ENCODE data around the gene CLBA1. TPM values are rescaled to one million over a fixed set of nuclear protein-coding genes. Genes with fewer than 3 reads are reported as not detected.

The CLBA1 gene
- total RNA-seq, 1 experiment from 2014 or later, result 24.3 TPM

DNA sequence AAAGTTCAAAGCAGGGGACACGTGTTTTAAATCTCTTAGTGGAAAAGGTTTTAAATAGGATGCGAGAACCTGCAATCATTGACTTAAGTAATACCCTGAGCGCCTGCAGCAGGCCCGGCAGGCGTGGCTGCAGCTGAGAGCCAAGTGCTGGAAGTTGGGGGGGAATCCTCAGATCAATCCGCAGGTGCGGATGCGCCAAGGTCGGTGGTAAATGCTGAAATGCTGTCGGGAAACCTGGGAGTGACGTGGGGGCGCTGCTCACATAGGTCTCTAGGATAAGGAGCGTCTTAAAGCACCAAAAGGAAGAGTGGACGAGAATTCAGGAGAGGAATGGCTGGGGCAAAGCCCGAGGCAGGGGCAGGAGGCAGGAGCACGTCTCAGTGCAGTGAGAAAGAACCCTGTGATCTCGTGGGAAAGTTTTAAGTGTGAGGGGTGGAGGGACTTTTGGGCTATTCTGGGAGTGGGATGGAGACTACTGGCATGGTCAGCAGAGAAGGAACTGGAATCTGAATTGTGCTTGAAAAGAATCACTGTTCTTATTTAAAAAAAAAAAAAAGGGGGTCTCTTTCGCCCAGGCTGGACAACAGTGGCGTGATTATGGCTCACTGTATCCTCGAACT lies 36.2 kb downstream of the CLBA1 start:
- no peaks in the 10 kb centered on the region for H3K9me3 Mint-ChIP-seq (ENCODE audit: unreplicated experiment)
- no peaks in the 10 kb centered on the region for H3K27me3 Mint-ChIP-seq (ENCODE audit: insufficient read depth, unreplicated experiment)
- DNase-seq (ENCODE audit: unreplicated experiment), result peak; percentile 50
- H3K27ac Mint-ChIP-seq (ENCODE audit: low read depth, unreplicated experiment), result peak overlapping the region; percentile 94
- no peak for TF ChIP-seq CTCF (IDR thresholded peaks at IDR 0.05; ENCODE audit: unreplicated experiment)
- peak overlapping the region; percentile 94 for H3K4me3 Mint-ChIP-seq (ENCODE audit: unreplicated experiment)
- intact Hi-C loops (cut with micrococcal nuclease), result no loop called here
- CTCF ChIA-PET, result interaction anchor here (0.6 to 10.3 kb wide), 4 partner anchors 22 to 47 kb away, joined by 3 to 96 read pairs (median 4); no protein-coding TSS in a partner anchor
- H3K4me1 Mint-ChIP-seq (ENCODE audit: insufficient read depth, unreplicated experiment), result peaks cover 35% of the 10 kb centered on the region
- peaks cover 14% of the 10 kb centered on the region for H3K36me3 Mint-ChIP-seq (ENCODE audit: insufficient read depth, unreplicated experiment)
- TSS peak; percentile 75 for BruUV-seq (replicated peaks)
- POLR2A ChIA-PET, result interaction anchor here (0.6 to 18.5 kb wide), 12 partner anchors 15 to 1483 kb away, joined by 3 to 636 read pairs (median 7); partner anchors contain the start of genes AHNAK2, BRF1 and CLBA1

- intact Hi-C loops (cut with micrococcal nuclease), result no loop called here
- CTCF ChIA-PET, result interaction anchor here (0.6 to 10.3 kb wide), 4 partner anchors 22 to 48 kb away, joined by 3 to 96 read pairs (median 4); no protein-coding TSS in a partner anchor
- Mint-ChIP-seq H3K27ac (ENCODE audit: low read depth, unreplicated experiment) (peak overlapping the region; percentile 94), H3K36me3 (ENCODE audit: insufficient read depth, unreplicated experiment) (peaks cover 9% of the 10 kb centered on the region), H3K9me3 (ENCODE audit: unreplicated experiment) (no peaks in the 10 kb centered on the region), H3K27me3 (ENCODE audit: insufficient read depth, unreplicated experiment) (no peaks in the 10 kb centered on the region), H3K4me3 (ENCODE audit: unreplicated experiment) (peak overlapping the region; percentile 94), H3K4me1 (ENCODE audit: insufficient read depth, unreplicated experiment) (peaks cover 31% of the 10 kb centered on the region)
- BruUV-seq (replicated peaks), result no TSS peak
- no peak for DNase-seq (ENCODE audit: unreplicated experiment)
- TF ChIP-seq CTCF (IDR thresholded peaks at IDR 0.05; ENCODE audit: unreplicated experiment), result no peak
- POLR2A ChIA-PET, result interaction anchor here (0.6 to 18.5 kb wide), 8 partner anchors 24 to 110 kb away, joined by 3 to 636 read pairs (median 10); partner anchors contain the start of genes AHNAK2 and CLBA1
Measured at GRCh38 chr14:105022276-105022670, 36.7 kb downstream of the CLBA1 start.

- Mint-ChIP-seq H3K27me3 (ENCODE audit: insufficient read depth, unreplicated experiment) (no peaks in the 10 kb centered on the region), H3K4me3 (ENCODE audit: unreplicated experiment) (peak overlapping the region; percentile 94), H3K4me1 (ENCODE audit: insufficient read depth, unreplicated experiment) (peaks cover 24% of the 10 kb centered on the region), H3K27ac (ENCODE audit: low read depth, unreplicated experiment) (peak overlapping the region; percentile 75), H3K36me3 (ENCODE audit: insufficient read depth, unreplicated experiment) (peaks cover 9% of the 10 kb centered on the region), H3K9me3 (ENCODE audit: unreplicated experiment) (no peaks in the 10 kb centered on the region)
- POLR2A ChIA-PET, result interaction anchor here (0.9 to 18.5 kb wide), 4 partner anchors 9 to 64 kb away, joined by 4 to 636 read pairs (median 7); no protein-coding TSS in a partner anchor
- peak; percentile 44 for DNase-seq (ENCODE audit: unreplicated experiment)
- BruUV-seq (replicated peaks), result no TSS peak
- intact Hi-C loops (cut with micrococcal nuclease), result no loop called here
- TF ChIP-seq CTCF (IDR thresholded peaks at IDR 0.05; ENCODE audit: unreplicated experiment), result no peak
- CTCF ChIA-PET, result interaction anchor here (1.0 to 1.5 kb wide), 2 partner anchors 21 to 23 kb away, joined by 4 read pairs; no protein-coding TSS in a partner anchor
Measured at GRCh38 chr14:105023144-105023543, 37.6 kb downstream of the CLBA1 start.

DNA sequence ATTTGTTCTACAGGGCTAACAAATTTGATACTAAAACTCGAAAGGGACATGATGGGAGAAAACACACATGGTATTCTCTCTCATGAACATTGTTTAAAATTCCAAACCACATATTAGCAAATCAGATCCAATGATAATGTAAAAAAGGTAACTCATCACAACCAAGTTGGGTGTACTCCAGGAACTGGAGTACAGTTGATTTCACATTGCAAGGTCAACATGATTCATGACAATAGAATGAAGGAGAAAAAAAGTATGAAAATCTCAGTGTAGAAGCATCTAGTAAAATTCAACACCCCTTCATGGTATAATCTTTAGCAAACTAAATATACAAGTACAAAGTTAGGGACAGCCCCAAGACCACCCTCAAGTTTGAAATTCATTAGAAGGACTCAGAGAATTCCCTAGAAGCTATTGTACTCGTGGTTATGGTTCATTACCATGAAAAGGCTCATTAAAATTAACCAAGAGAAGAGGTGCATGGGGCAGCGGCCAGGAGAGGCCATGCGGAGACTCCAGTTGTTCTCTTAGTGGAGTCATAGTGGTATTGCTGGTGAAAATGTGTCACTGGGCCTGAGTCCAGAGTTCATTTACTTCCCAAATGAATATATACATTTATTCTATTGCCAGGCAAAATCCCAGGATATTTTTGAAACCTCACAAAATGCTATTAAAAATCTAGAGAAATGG lies 38.3 kb downstream of the CLBA1 start:
- Mint-ChIP-seq H3K27me3 (ENCODE audit: insufficient read depth, unreplicated experiment) (no peaks in the 10 kb centered on the region), H3K4me1 (ENCODE audit: insufficient read depth, unreplicated experiment) (peaks cover 23% of the 10 kb centered on the region), H3K27ac (ENCODE audit: low read depth, unreplicated experiment) (peak overlapping the region; percentile 75), H3K4me3 (ENCODE audit: unreplicated experiment) (peak overlapping the region; percentile 94), H3K36me3 (ENCODE audit: insufficient read depth, unreplicated experiment) (peaks cover 9% of the 10 kb centered on the region), H3K9me3 (ENCODE audit: unreplicated experiment) (no peaks in the 10 kb centered on the region)
- POLR2A ChIA-PET, result interaction anchor here (0.9 to 18.5 kb wide), 8 partner anchors 9 to 64 kb away, joined by 4 to 636 read pairs (median 6); partner anchors contain the start of gene AHNAK2
- CTCF ChIA-PET, result interaction anchor here (1.0 kb wide), 1 partner anchor 49 kb away, joined by 3 read pairs; no protein-coding TSS in a partner anchor
- no peak for TF ChIP-seq CTCF (IDR thresholded peaks at IDR 0.05; ENCODE audit: unreplicated experiment)
- intact Hi-C loops (cut with micrococcal nuclease), result loop anchor here (1.0 kb wide), 1 partner anchor 51 kb away; no protein-coding TSS in a partner anchor
- DNase-seq (ENCODE audit: unreplicated experiment), result peak; percentile 66
- no TSS peak for BruUV-seq (replicated peaks)
